DND-41 (cell line): ENCODE results near the gene SFMBT2.

Experiments
- CTCF ChIP-seq: IDR thresholded peaks from 2 replicates; pipeline ENCODE4 v1.5.1; 2012; ENCODE audit warnings: borderline replicate concordance, low read length, moderate library complexity, mild to moderate bottlenecking; ENCODE audit not compliant: poor library complexity, severe bottlenecking; ENCODE audit errors: extremely low read depth
- EZH2 ChIP-seq: IDR thresholded peaks from 3 replicates; pipeline ENCODE4 v1.6.1; 2012; ENCODE audit warnings: borderline replicate concordance, low read depth, mild to moderate bottlenecking, moderate library complexity, low read length, inconsistent platforms; ENCODE audit not compliant: severe bottlenecking

- TF ChIP-seq CTCF = no peak
- no peak for TF ChIP-seq EZH2
Measured at GRCh38 chr10:7185367-7185690, 225.5 kb downstream of the SFMBT2 start.
